Activated CD8-positive, alpha-beta memory T cell treated with anti-CD3 and anti-CD28 coated beads for 36 hours (primary cell): ENCODE results near the gene SP3. TPM values are rescaled to one million over a fixed set of nuclear protein-coding genes. Genes with fewer than 3 reads are reported as not detected.

Experiments
- CTCF ChIA-PET: fragments of 350-600 bp; sonication (Branson Sonifier 250); formaldehyde crosslinking; loops from one replicate; lab custom pipeline; 2021; ENCODE audit warnings: antibody characterized with exemption; lab: Charles Lee
- POLR2A ChIA-PET: fragments of 350-600 bp; sonication (Branson Sonifier 250); formaldehyde crosslinking; loops from one replicate; lab custom pipeline; 2021; ENCODE audit warnings: antibody characterized with exemption; lab: Charles Lee
- total RNA-seq, 2 experiments: library from RNA; stranded (reverse); gene quantifications; one replicate each; pipeline ENCODE4 v1.2.3, GENCODE V29; 2021

SP3 gene
- total RNA-seq, 2 experiments from 2014 or later, result 84.8 to 95.5 TPM

GRCh38 chr2:173978447-173978846, 13.3 kb upstream of the SP3 start:
- CTCF ChIA-PET, result interaction anchor here (0.6 to 1.2 kb wide), 3 partner anchors 38 to 62 kb away, joined by 3 read pairs; no protein-coding TSS in a partner anchor

DNA sequence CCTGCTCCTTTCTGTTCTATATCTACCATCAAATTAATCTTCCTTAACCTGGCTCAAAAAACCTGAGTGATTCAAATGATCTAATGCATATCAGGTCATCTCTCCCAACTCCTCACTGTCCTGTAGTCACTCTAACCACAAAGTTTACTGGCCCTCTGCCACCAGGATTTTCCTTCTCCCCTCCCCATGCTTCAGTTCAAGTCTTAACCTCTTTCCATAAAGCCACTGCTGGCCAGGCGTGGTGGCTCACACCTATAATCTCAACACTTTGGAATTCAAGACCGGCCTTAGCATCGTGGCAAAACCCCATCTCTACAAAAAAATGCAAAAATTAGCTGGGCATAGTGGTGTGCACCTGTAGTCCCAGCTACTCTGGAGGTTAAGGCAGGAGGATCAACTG, 7.5 kb upstream of the SP3 start:
- ChIA-PET CTCF (no interaction called here), POLR2A (no interaction called here)

More at GRCh38 chr2:173978447-173978846, 13.3 kb upstream of the SP3 start:
- POLR2A ChIA-PET, result no interaction called here

GRCh38 chr2:173972165-173972564, 7.0 kb upstream of the SP3 start:
- CTCF ChIA-PET, result no interaction called here

GRCh38 chr2:173970516-173970924, 5.3 kb upstream of the SP3 start:
- POLR2A ChIA-PET, result no interaction called here
- CTCF ChIA-PET, result interaction anchor here (1.0 kb wide), 2 partner anchors 703 to 1341 kb away, joined by 3 read pairs; no protein-coding TSS in a partner anchor

More at GRCh38 chr2:173972165-173972564, 7.0 kb upstream of the SP3 start:
- POLR2A ChIA-PET, result no interaction called here

DNA sequence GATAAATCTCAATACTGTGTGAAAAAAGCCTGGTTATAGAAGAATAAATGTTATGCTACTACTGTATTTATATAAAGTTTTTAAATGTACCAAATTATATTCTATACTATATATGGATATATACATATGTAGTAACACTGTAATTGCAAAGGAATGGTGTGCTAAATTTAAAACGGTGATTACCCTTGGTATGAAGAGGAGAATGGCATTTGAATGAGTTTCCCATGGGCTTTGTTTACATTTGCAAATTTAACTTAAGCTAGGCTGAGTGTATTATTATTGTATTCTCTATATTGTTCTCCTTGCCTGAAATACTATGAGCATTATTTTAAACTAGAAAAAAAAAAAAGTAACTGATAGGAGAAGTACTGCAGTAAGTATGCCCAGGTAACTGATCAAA, 4.7 kb upstream of the SP3 start:
- POLR2A ChIA-PET, result no interaction called here

DNA sequence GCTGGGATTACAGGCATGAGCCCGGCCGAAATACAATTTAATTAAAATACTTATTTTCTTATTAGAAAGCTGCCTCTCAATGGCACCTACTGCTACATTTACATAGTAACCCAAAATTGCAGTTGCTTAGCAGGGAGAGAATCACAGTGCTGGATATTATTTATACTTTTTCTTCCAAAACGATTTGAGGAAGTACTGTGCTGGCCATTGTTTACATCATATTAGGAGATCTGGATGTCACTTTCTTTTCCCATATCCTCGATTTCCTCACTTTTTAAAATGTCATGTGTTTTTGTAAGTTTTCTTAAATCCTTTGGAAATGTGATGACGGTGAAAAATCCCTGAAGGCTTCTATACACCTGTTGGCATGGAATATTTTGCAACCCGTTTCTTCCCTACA, 3.4 kb upstream of the SP3 start:
- CTCF ChIA-PET, result no interaction called here

More for the DNA sequence above, 4.7 kb upstream of the SP3 start:
- CTCF ChIA-PET, result interaction anchor here (1.0 kb wide), 1 partner anchor 1342 kb away, joined by 3 read pairs; no protein-coding TSS in a partner anchor

GRCh38 chr2:173966274-173967098, 1.3 kb upstream of the SP3 start:
- CTCF ChIA-PET, result no interaction called here
- POLR2A ChIA-PET, result interaction anchor here (0.8 kb wide), 1 partner anchor 7 kb away, joined by 5 read pairs; no protein-coding TSS in a partner anchor

More for the DNA sequence above, 3.4 kb upstream of the SP3 start:
- POLR2A ChIA-PET, result no interaction called here

DNA sequence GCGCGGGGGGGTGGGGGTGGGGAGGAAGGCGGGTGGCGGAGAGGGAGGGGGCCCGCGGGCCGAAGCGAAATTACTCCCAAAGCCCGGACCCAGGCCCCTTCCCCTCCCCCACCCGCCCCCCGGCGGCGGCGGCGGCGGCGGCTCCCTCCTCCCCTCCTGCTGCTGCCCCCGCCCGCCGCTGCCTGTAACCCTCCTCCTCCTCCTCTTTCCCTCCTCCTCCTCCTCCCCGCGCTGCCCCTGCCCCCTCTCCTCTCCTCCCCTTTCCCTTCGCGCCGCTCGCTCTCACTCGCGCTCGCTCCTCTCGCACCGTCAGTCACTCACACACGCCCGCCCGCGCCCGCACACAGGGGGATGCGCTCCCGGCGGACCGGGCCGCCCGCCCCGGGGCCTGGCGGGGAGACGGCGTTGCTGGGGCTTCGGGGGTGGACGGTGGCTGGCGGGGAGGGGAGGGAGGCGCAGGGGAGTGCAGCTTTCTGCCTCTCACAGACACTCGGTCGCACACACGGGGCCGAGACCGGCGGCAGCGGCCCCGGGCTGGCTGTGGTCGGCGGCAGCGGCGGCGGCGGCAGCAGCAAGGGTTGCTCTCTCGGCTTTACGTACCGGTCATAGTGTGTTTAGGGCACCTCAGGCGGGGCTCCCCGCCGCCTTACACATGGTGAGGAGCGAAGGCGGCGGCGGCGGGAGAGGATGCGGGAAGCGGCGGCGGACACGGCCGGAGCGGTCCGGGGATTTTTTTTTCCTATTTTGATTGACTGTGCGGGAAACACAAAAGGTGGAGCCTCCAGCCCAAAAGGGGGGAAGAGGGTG, 405 bp downstream of the SP3 start:
- POLR2A ChIA-PET, result interaction anchor here (0.6 kb wide), 1 partner anchor 114 kb away, joined by 5 read pairs; no protein-coding TSS in a partner anchor
- CTCF ChIA-PET, result no interaction called here

- POLR2A ChIA-PET, result interaction anchor here (0.5 to 0.6 kb wide), 2 partner anchors 115 to 650 kb away, joined by 3 to 5 read pairs; no protein-coding TSS in a partner anchor
- CTCF ChIA-PET, result no interaction called here
Observed at GRCh38 chr2:173963817-173964564, 1.2 kb downstream of the SP3 start.

DNA sequence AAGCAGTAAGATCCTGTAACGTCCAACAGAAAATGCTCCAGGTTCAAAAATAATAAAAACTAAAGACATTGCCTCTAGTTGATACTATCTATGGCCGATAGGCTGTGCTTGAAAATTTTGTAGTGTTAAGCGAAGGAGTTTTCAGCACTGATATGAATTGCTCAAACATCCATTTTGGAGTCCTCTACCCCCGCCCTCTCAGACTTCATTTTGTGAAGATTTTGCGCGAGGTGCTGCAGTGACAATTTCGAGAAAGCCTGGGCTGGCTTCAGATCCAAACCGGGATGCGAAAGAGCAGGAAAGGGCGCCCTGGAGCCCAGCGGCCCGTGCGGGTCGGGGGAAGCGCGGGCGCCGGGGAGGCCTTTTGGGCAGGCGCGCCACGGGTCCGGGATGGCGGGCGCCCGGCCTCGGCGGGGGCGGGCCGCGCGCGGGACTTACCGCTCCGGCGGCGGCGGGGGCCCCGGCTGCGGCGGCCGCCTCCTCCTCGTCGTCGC, 1.8 kb downstream of the SP3 start:
- POLR2A ChIA-PET, result interaction anchor here (0.5 to 1.3 kb wide), 2 partner anchors 286 to 650 kb away, joined by 3 read pairs; no protein-coding TSS in a partner anchor
- CTCF ChIA-PET, result interaction anchor here (0.8 kb wide), 1 partner anchor 12 kb away, joined by 4 read pairs; no protein-coding TSS in a partner anchor

DNA sequence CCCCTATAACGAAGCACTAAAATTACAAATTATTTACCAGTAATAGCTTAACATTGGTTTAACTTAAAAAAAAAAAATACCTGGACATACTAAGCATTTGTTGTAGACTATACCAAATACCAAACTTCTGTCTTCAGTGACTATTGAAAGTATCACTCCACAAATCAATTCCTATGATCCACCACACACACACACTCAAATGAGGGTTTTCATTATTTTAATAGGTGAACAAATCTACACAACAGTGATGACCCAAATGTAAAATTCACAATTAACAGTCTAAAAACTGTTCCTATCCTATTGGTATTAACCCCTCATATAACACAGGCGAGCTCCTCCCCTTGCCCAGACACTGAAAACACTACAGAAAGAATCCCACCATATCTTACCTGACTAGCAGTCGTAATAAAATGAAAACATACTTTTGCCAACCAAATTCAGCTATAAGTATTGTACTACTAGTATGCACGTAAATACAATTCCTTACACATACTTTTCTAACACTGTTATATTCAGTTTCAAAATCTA, 2.5 kb downstream of the SP3 start:
- CTCF ChIA-PET, result interaction anchor here (0.6 to 0.8 kb wide), 2 partner anchors 12 to 851 kb away, joined by 3 to 4 read pairs; no protein-coding TSS in a partner anchor
- POLR2A ChIA-PET, result interaction anchor here (0.8 to 1.3 kb wide), 2 partner anchors 286 to 433 kb away, joined by 3 to 4 read pairs; partner anchors contain the start of gene SCRN3

GRCh38 chr2:173962031-173962430, 3.1 kb downstream of the SP3 start:
- ChIA-PET CTCF (interaction anchor here (0.6 kb wide), 1 partner anchor 850 kb away, joined by 3 read pairs; no protein-coding TSS in a partner anchor), POLR2A (interaction anchor here (0.8 to 1.3 kb wide), 2 partner anchors 287 to 434 kb away, joined by 3 to 4 read pairs; partner anchors contain the start of gene SCRN3)

DNA sequence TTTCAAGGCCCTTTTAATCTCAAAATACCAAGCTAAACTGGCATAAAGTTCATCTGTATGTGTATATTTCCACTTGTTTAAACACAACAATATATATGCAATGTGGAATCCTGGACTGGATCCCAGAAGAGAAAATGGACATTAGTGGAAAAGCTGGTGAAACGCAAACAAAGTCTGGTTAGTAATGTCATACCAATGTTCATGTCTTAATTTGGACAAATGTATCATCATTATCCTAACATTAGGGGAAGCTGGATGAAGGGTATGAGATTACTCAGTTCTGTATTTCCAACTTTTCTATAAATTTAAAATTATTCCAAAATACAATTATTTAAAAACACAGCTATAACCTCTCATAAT, 3.8 kb downstream of the SP3 start:
- ChIA-PET POLR2A (no interaction called here), CTCF (no interaction called here)

DNA sequence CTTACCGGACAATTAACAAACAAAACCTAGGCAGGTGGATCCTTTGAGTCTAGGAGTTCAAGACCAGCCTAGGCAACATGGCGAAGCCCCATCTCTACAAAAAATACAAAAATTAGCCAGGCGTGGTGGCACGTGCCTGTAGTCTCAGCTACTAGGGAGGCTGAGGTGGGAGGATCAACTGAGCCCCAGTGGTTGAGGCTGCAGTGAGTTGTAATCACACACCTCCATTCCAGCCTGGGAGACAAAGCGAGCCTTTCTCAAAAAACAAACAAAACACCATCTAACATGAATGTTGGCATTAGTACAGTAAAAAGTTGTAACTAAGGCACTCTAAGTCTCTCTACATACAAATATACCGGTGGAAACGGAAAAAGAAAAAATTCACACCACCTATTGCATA, 5.3 kb downstream of the SP3 start:
- ChIA-PET CTCF (no interaction called here), POLR2A (no interaction called here)

GRCh38 chr2:173959358-173959884, 5.8 kb downstream of the SP3 start:
- POLR2A ChIA-PET, result no interaction called here

GRCh38 chr2:173958198-173958846, 6.9 kb downstream of the SP3 start:
- CTCF ChIA-PET, result interaction anchor here (0.7 to 1.0 kb wide), 3 partner anchors 14 to 588 kb away, joined by 3 to 4 read pairs (median 3); no protein-coding TSS in a partner anchor
- POLR2A ChIA-PET, result interaction anchor here (0.6 to 0.7 kb wide), 2 partner anchors 24 to 27 kb away, joined by 4 to 6 read pairs; no protein-coding TSS in a partner anchor

More at GRCh38 chr2:173959358-173959884, 5.8 kb downstream of the SP3 start:
- CTCF ChIA-PET, result interaction anchor here (1.0 kb wide), 2 partner anchors 15 to 81 kb away, joined by 3 read pairs; no protein-coding TSS in a partner anchor

GRCh38 chr2:173957517-173957916, 7.7 kb downstream of the SP3 start:
- POLR2A ChIA-PET, result interaction anchor here (0.5 kb wide), 1 partner anchor 308 kb away, joined by 9 read pairs; no protein-coding TSS in a partner anchor
- CTCF ChIA-PET, result no interaction called here
